ENCODE measurements around the gene VPS8.
"Not testable (repeated sequence)": the region's sequence is repeated elsewhere in the genome, so short reads cannot be mapped to it uniquely, and the experiment has no call there.

Gene VPS8

GRCh38 chr3:184952671-184953070 is 140.7 kb downstream of the VPS8 start:
- DNase-seq (ENCODE audit: low read depth in 2 of 2): peak; percentile 26 to 47
- TF ChIP-seq CTCF (IDR thresholded peaks at IDR 0.05; ENCODE audit: low read depth, low read length): no peak
- no peak overlapping the region for H3K4me3 ChIP-seq (replicated peaks in 1 of 2; ENCODE audit: low read depth in 2 of 2, low read length in 2 of 2)

- TF ChIP-seq CTCF (IDR thresholded peaks at IDR 0.05; ENCODE audit: low read depth, low read length): no peak
- H3K4me3 ChIP-seq (replicated peaks in 1 of 2; ENCODE audit: low read depth in 2 of 2, low read length in 2 of 2): no peak overlapping the region
- no peak for DNase-seq (ENCODE audit: low read depth in 2 of 2)
Measured at GRCh38 chr3:184953401-184953800, 141.4 kb downstream of the VPS8 start.

GRCh38 chr3:184954251-184954650 is 142.3 kb downstream of the VPS8 start:
- no peak for TF ChIP-seq CTCF (IDR thresholded peaks at IDR 0.05; ENCODE audit: low read depth, low read length)
- no peak overlapping the region for H3K4me3 ChIP-seq (replicated peaks in 1 of 2; ENCODE audit: low read depth in 2 of 2, low read length in 2 of 2)
- DNase-seq (ENCODE audit: low read depth in 2 of 2): peak in 1 of 2 donors; percentile 12

- not testable (repeated sequence) for DNase-seq (ENCODE audit: low read depth in 2 of 2); H3K4me3 ChIP-seq (replicated peaks in 1 of 2; ENCODE audit: low read depth in 2 of 2, low read length in 2 of 2)
Measured at GRCh38 chr3:184954851-184955250, 142.9 kb downstream of the VPS8 start.

GRCh38 chr3:184965639-184966430 is 153.9 kb downstream of the VPS8 start:
- no peak for DNase-seq (ENCODE audit: low read depth in 2 of 2)
- H3K4me3 ChIP-seq (replicated peaks in 1 of 2; ENCODE audit: low read depth in 2 of 2, low read length in 2 of 2): no peak overlapping the region
- TF ChIP-seq CTCF (IDR thresholded peaks at IDR 0.05; ENCODE audit: low read depth, low read length): no peak

- no peak for TF ChIP-seq CTCF (IDR thresholded peaks at IDR 0.05; ENCODE audit: low read depth, low read length)
- peak in 1 of 2 donors; percentile 1 for DNase-seq (ENCODE audit: low read depth in 2 of 2)
- no peak overlapping the region for H3K4me3 ChIP-seq (replicated peaks in 1 of 2; ENCODE audit: low read depth in 2 of 2, low read length in 2 of 2)
Measured at GRCh38 chr3:184968115-184968514, 156.1 kb downstream of the VPS8 start.

- no peak for TF ChIP-seq CTCF (IDR thresholded peaks at IDR 0.05; ENCODE audit: low read depth, low read length)
- no peak for DNase-seq (ENCODE audit: low read depth in 2 of 2)
- no peak overlapping the region for H3K4me3 ChIP-seq (replicated peaks in 1 of 2; ENCODE audit: low read depth in 2 of 2, low read length in 2 of 2)
Measured at GRCh38 chr3:184970186-184970585, 158.2 kb downstream of the VPS8 start.
